SK-N-SH treated with all-trans-retinoic acid at 6 μM for 48 hours (cell line): ENCODE data around the gene ADCK1.

Experiments
- GLIS3 ChIP-seq: fragments of 250-450 bp; sonication (Bioruptor Pico); IDR thresholded peaks from 2 replicates; pipeline ENCODE4 v1.5.0; 2020; ENCODE audit warnings: mild to moderate bottlenecking, moderate library complexity
- OSR1 ChIP-seq: fragments of 250-450 bp; sonication (Bioruptor Pico); IDR thresholded peaks from 2 replicates; pipeline ENCODE4 v1.8.0; 2022; ENCODE audit warnings: moderate library complexity, mild to moderate bottlenecking, inconsistent platforms
- SNAI2 ChIP-seq: fragments of 250-450 bp; sonication (Bioruptor Pico); IDR thresholded peaks from 2 replicates; pipeline ENCODE4 v1.5.0; 2020; ENCODE audit warnings: mild to moderate bottlenecking, moderate library complexity
- TCF4 ChIP-seq: fragments of 250-450 bp; sonication (Bioruptor Pico); IDR thresholded peaks from 2 replicates; pipeline ENCODE4 v1.8.0; 2021; ENCODE audit warnings: mild to moderate bottlenecking, moderate library complexity, borderline replicate concordance
- TOX ChIP-seq: fragments of 250-450 bp; sonication (Bioruptor Pico); IDR thresholded peaks from 2 replicates; pipeline ENCODE4 v1.8.0; 2021; ENCODE audit warnings: mild to moderate bottlenecking, moderate library complexity, borderline replicate concordance
- ZNF70 ChIP-seq: fragments of 450-650 bp; formaldehyde crosslinking; IDR thresholded peaks from 2 replicates; pipeline ENCODE4 v1.5.0; 2020; ENCODE audit warnings: mild to moderate bottlenecking, moderate library complexity
- TF ChIP-seq, protein P1 (sequence below): fragments of 250-450 bp; sonication (Bioruptor Pico); IDR thresholded peaks from 2 replicates; pipeline ENCODE4 v1.5.1; 2021; ENCODE audit warnings: mild to moderate bottlenecking, moderate library complexity
- TF ChIP-seq, protein P2 (sequence below): fragments of 250-450 bp; sonication (Bioruptor Pico); IDR thresholded peaks from 2 replicates; pipeline ENCODE4 v1.8.0; 2020; ENCODE audit warnings: mild to moderate bottlenecking, moderate library complexity, borderline replicate concordance

DNA sequence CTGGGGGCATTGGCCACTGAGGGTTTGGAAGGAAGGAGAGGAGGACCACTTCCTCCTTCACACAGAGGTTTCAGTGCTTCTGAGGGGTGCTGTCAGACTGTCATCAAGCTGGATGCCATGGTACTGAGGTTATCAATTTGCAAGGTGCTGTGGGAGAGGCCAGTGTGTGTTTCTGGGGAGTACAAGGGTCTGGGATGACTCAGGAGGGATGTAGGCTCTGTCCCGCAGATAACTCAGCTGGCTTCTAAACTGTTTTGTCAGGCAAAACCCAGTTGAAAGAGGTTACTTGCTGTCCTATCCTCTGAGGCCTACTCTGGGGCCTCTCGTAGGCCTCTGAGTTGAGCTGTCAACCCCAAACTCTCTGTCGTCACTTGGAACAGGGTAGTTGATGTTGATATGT, 22.8 kb downstream of the ADCK1 start:
- TF ChIP-seq, protein P1, sequence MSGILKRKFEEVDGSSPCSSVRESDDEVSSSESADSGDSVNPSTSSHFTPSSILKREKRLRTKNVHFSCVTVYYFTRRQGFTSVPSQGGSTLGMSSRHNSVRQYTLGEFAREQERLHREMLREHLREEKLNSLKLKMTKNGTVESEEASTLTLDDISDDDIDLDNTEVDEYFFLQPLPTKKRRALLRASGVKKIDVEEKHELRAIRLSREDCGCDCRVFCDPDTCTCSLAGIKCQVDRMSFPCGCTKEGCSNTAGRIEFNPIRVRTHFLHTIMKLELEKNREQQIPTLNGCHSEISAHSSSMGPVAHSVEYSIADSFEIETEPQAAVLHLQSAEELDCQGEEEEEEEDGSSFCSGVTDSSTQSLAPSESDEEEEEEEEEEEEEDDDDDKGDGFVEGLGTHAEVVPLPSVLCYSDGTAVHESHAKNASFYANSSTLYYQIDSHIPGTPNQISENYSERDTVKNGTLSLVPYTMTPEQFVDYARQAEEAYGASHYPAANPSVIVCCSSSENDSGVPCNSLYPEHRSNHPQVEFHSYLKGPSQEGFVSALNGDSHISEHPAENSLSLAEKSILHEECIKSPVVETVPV = no peak
- TF ChIP-seq, protein P2, sequence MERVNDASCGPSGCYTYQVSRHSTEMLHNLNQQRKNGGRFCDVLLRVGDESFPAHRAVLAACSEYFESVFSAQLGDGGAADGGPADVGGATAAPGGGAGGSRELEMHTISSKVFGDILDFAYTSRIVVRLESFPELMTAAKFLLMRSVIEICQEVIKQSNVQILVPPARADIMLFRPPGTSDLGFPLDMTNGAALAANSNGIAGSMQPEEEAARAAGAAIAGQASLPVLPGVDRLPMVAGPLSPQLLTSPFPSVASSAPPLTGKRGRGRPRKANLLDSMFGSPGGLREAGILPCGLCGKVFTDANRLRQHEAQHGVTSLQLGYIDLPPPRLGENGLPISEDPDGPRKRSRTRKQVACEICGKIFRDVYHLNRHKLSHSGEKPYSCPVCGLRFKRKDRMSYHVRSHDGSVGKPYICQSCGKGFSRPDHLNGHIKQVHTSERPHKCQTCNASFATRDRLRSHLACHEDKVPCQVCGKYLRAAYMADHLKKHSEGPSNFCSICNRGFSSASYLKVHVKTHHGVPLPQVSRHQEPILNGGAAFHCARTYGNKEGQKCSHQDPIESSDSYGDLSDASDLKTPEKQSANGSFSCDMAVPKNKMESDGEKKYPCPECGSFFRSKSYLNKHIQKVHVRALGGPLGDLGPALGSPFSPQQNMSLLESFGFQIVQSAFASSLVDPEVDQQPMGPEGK (CRISPR knock-in tag) = no peak
- no peak for TF ChIP-seq OSR1 (CRISPR knock-in tag)
- TF ChIP-seq ZNF70 (CRISPR knock-in tag) = no peak
- no peak for TF ChIP-seq TCF4 (CRISPR knock-in tag)
- TF ChIP-seq SNAI2 = no peak
- no peak for TF ChIP-seq GLIS3
- no peak for TF ChIP-seq TOX
